Erythroblast (primary cell): ENCODE results near the gene TEX35.
"Not testable (repeated sequence)": the region's sequence is repeated elsewhere in the genome, so short reads cannot be mapped to it uniquely, and the experiment has no call there.

Experiments
- GATA1 ChIP-seq: IDR thresholded peaks from 2 replicates; pipeline ENCODE4 v1.6.1; 2011; ENCODE audit warnings: low read depth, mild to moderate bottlenecking, control low read depth, low read length, moderate library complexity
- POLR2A ChIP-seq: IDR thresholded peaks from 2 replicates; pipeline ENCODE4 v1.6.1; 2011; ENCODE audit warnings: mild to moderate bottlenecking, low read length

DNA sequence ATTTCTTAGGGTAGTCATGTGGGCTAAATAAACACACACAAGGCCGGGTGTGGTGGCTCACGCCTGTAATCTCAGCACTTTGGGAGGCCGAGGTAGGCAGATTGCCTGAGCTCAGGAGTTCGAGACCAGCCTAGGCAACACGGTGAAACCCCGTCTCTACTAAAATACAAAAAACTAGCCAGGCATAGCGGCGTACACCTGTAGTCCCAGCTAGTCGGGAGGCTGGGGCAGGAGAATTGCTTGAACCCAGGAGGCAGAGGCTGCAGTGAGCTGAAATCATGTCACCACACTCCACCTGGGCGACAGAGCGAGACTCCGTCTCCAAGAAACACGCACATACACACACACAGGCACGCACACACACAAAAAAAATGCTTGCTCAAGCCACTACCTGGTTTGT lies 9.6 kb upstream of the TEX35 start:
- not testable (repeated sequence) for TF ChIP-seq POLR2A, GATA1
